Astrocyte (in vitro differentiated cells and primary cell): Measurements from ENCODE around the gene GNAS-AS1. TPM values are rescaled to one million over a fixed set of nuclear protein-coding genes. Genes with fewer than 3 reads are reported as not detected.

Experiments used
- DNase-seq: peaks from one replicate; pipeline ENCODE4 v3.0.0-alpha.2; 2010; ENCODE audit warnings: low read depth
- FAIRE-seq: peaks from 2 replicates; lab custom pipeline; 2011; peaks lifted over from hg19 to GRCh38; lab: Jason Lieb, UNC
- H2AFZ ChIP-seq: 2 replicates; pipeline ENCODE4 v1.6.0; 2012; ENCODE audit warnings: low read depth, low read length, inconsistent platforms
- H3K27ac ChIP-seq: 2 replicates; pipeline ENCODE4 v1.5.1; 2011; ENCODE audit warnings: low read depth, low read length, inconsistent platforms
- H3K27me3 ChIP-seq: 2 replicates; pipeline ENCODE4 v1.6.0; 2011; ENCODE audit warnings: low read length, inconsistent platforms; ENCODE audit not compliant: insufficient read depth
- H3K36me3 ChIP-seq: 2 replicates; pipeline ENCODE4 v1.5.1; 2011; ENCODE audit warnings: low read length, inconsistent platforms; ENCODE audit not compliant: insufficient read depth
- H3K4me1 ChIP-seq: 2 replicates; pipeline ENCODE4 v1.5.1; 2011; ENCODE audit warnings: low read length, inconsistent platforms; ENCODE audit not compliant: insufficient read depth
- H3K4me2 ChIP-seq: 2 replicates; pipeline ENCODE4 v1.6.0; 2012; ENCODE audit warnings: low read length, inconsistent platforms
- H3K4me3 ChIP-seq: 2 replicates; pipeline ENCODE4 v1.5.1; 2011; ENCODE audit warnings: low read depth, mild to moderate bottlenecking, low read length, inconsistent platforms; ENCODE audit not compliant: insufficient read depth
- H3K79me2 ChIP-seq: 2 replicates; pipeline ENCODE4 v1.6.0; 2012; ENCODE audit warnings: mild to moderate bottlenecking, low read length, inconsistent platforms; ENCODE audit not compliant: insufficient read depth
- H3K9ac ChIP-seq: 2 replicates; pipeline ENCODE4 v1.6.0; 2012; ENCODE audit warnings: mild to moderate bottlenecking, low read length, inconsistent platforms
- H3K9me3 ChIP-seq: 2 replicates; pipeline ENCODE4 v1.5.1; 2012; ENCODE audit warnings: low read depth, mild to moderate bottlenecking, low read length, inconsistent platforms; ENCODE audit not compliant: insufficient read depth
- H4K20me1 ChIP-seq: 2 replicates; pipeline ENCODE4 v1.6.0; 2012; ENCODE audit warnings: low read length, inconsistent platforms; ENCODE audit not compliant: insufficient read depth
- H3K27ac Mint-ChIP-seq: one replicate; pipeline ENCODE4 v1.8.0; 2021; ENCODE audit warnings: mild to moderate bottlenecking, mixed read lengths; ENCODE audit not compliant: unreplicated experiment
- H3K27me3 Mint-ChIP-seq: one replicate; pipeline ENCODE4 v1.8.0; 2021; ENCODE audit warnings: low read depth, mixed read lengths; ENCODE audit not compliant: unreplicated experiment
- H3K36me3 Mint-ChIP-seq: one replicate; pipeline ENCODE4 v1.8.0; 2021; ENCODE audit warnings: low read depth, mixed read lengths; ENCODE audit not compliant: unreplicated experiment
- H3K4me1 Mint-ChIP-seq: one replicate; pipeline ENCODE4 v1.8.0; 2021; ENCODE audit warnings: low read depth, mixed read lengths; ENCODE audit not compliant: unreplicated experiment
- H3K4me3 Mint-ChIP-seq: one replicate; pipeline ENCODE4 v1.8.0; 2021; ENCODE audit warnings: mild to moderate bottlenecking, moderate library complexity, mixed read lengths; ENCODE audit not compliant: unreplicated experiment
- H3K9me3 Mint-ChIP-seq: one replicate; pipeline ENCODE4 v1.8.0; 2021; ENCODE audit warnings: mild to moderate bottlenecking, mixed read lengths; ENCODE audit not compliant: unreplicated experiment
- CTCF ChIP-seq: IDR thresholded peaks from 2 replicates; pipeline ENCODE4 v1.5.1; 2011; ENCODE audit warnings: low read depth, mild to moderate bottlenecking, inconsistent platforms, low read length, moderate library complexity; ENCODE audit not compliant: insufficient read depth
- EZH2 ChIP-seq: IDR thresholded peaks from 2 replicates; pipeline ENCODE4 v1.6.1; 2012; ENCODE audit warnings: mild to moderate bottlenecking, low read length, inconsistent platforms; ENCODE audit not compliant: insufficient read depth
- total RNA-seq: library from RNA; stranded (reverse); gene quantifications from 2 replicates; pipeline ENCODE4 v1.2.1, GENCODE V29; 2021

Gene GNAS-AS1
- total RNA-seq, 1 donor from 2014 or later = 3.8 TPM

- no peak for DNase-seq
- H3K4me1 Mint-ChIP-seq = peaks cover 14% of the 10 kb centered on the region
- peak; percentile 47 for TF ChIP-seq EZH2
- TF ChIP-seq CTCF = no peak
- H3K9ac ChIP-seq = no peak overlapping the region
- peaks cover 2% of the 10 kb centered on the region for H3K9me3 Mint-ChIP-seq
- no peak overlapping the region for H3K27ac ChIP-seq
- peaks cover 30% of the 10 kb centered on the region for H3K27me3 Mint-ChIP-seq
- peaks cover 13% of the 10 kb centered on the region for H3K36me3 Mint-ChIP-seq
- no peak overlapping the region for H3K27ac Mint-ChIP-seq
- no peak overlapping the region for H3K4me2 ChIP-seq
- no peak for FAIRE-seq
- peaks cover 13% of the 10 kb centered on the region for H3K79me2 ChIP-seq
- H3K36me3 ChIP-seq = no peaks in the 10 kb centered on the region
- H3K9me3 ChIP-seq = no peaks in the 10 kb centered on the region
- H3K4me1 ChIP-seq = peaks cover 3% of the 10 kb centered on the region
- peaks cover 24% of the 10 kb centered on the region for H4K20me1 ChIP-seq
- no peak overlapping the region for H2AFZ ChIP-seq
- peak overlapping the region; percentile 63 for H3K4me3 Mint-ChIP-seq
- H3K4me3 ChIP-seq = no peak overlapping the region
- peaks cover 43% of the 10 kb centered on the region for H3K27me3 ChIP-seq
Measured at GRCh38 chr20:58841539-58842264, 9.0 kb downstream of the GNAS-AS1 start.

- Mint-ChIP-seq H3K4me1 (peaks cover 12% of the 10 kb centered on the region), H3K4me3 (peak overlapping the region; percentile 76), H3K36me3 (peaks cover 13% of the 10 kb centered on the region), H3K9me3 (peaks cover 2% of the 10 kb centered on the region), H3K27me3 (peaks cover 29% of the 10 kb centered on the region), H3K27ac (no peak overlapping the region)
- TF ChIP-seq EZH2 = peak; percentile 24
- no peak for TF ChIP-seq CTCF
- Histone ChIP-seq H3K4me3 (no peak overlapping the region), H3K9ac (no peak overlapping the region), H2AFZ (no peak overlapping the region), H3K9me3 (no peaks in the 10 kb centered on the region), H3K27ac (no peak overlapping the region), H3K4me1 (peaks cover 3% of the 10 kb centered on the region), H4K20me1 (peaks cover 24% of the 10 kb centered on the region), H3K4me2 (peak overlapping the region; percentile 80), H3K36me3 (no peaks in the 10 kb centered on the region), H3K79me2 (peaks cover 6% of the 10 kb centered on the region), H3K27me3 (peaks cover 43% of the 10 kb centered on the region)
- DNase-seq (no peak), FAIRE-seq (no peak)
Measured at GRCh38 chr20:58840816-58841538, 9.7 kb downstream of the GNAS-AS1 start.
